GM12865 (cell line): ENCODE data around the gene CALD1.

ENCODE experiments used
- DNase-seq: peaks from one replicate; pipeline ENCODE4 v3.0.0; 2010; ENCODE audit warnings: low read depth
- H3K4me3 ChIP-seq: 2 replicates; pipeline ENCODE4 v1.5.1; 2011; ENCODE audit warnings: mild to moderate bottlenecking, low read depth, low read length, control low read depth
- TF ChIP-seq, protein P1 (sequence below): IDR thresholded peaks from 2 replicates; pipeline ENCODE4 v1.5.1; 2011; ENCODE audit warnings: low read length, control low read depth, low read depth, inconsistent platforms; ENCODE audit not compliant: insufficient read depth; ENCODE audit errors: missing control alignments

Gene CALD1

DNA sequence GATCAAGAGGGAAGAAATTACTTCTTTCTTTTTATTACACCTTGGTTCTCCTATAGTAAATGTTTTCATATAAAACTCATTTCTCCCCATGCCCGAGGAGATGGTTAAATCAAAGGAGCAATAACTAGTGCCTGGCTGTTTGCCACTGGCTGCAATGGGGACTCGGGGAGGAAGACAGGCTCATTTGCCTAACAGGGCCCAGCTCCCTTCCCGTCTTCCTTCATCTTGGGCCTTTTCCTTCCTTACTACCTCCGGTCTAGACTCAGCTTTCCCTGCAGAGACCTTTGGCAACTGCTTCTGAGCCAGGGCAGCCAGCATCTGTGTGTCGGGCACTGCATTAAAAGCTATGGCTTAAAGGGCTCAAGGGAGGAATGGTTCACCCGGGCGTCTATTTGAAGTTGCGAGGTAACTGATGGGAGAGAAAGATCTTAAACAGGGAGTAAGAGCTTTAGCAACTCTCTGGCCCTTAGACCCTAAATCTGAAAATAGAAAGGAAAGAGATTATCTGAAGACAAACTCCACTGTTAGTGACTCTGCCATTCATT is 63.5 kb downstream of the CALD1 start:
- no peak overlapping the region for H3K4me3 ChIP-seq
- DNase-seq: no peak
- TF ChIP-seq, protein P1, sequence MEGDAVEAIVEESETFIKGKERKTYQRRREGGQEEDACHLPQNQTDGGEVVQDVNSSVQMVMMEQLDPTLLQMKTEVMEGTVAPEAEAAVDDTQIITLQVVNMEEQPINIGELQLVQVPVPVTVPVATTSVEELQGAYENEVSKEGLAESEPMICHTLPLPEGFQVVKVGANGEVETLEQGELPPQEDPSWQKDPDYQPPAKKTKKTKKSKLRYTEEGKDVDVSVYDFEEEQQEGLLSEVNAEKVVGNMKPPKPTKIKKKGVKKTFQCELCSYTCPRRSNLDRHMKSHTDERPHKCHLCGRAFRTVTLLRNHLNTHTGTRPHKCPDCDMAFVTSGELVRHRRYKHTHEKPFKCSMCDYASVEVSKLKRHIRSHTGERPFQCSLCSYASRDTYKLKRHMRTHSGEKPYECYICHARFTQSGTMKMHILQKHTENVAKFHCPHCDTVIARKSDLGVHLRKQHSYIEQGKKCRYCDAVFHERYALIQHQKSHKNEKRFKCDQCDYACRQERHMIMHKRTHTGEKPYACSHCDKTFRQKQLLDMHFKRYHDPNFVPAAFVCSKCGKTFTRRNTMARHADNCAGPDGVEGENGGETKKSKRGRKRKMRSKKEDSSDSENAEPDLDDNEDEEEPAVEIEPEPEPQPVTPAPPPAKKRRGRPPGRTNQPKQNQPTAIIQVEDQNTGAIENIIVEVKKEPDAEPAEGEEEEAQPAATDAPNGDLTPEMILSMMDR: no peak

DNA sequence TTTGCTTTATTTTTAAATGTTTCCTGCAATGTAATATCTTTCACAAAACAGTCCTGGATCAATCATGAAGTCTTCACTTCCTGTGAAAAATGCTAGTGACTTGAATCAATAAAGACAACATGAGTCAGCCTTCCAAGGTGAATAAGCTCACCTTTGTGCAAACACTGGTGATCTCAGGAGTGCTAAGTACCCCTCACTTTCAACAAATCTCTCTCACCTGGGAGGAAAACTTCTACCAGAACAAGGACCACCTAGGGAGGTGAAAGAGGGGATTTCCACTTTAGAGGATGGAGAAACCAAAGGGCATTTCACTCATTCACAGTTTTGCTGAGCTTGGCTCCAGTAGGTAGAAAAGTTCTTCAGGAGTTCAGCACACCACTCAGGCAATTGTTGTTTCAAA is 64.8 kb downstream of the CALD1 start:
- TF ChIP-seq, protein P1: no peak
- no peak overlapping the region for H3K4me3 ChIP-seq
- no peak for DNase-seq

DNA sequence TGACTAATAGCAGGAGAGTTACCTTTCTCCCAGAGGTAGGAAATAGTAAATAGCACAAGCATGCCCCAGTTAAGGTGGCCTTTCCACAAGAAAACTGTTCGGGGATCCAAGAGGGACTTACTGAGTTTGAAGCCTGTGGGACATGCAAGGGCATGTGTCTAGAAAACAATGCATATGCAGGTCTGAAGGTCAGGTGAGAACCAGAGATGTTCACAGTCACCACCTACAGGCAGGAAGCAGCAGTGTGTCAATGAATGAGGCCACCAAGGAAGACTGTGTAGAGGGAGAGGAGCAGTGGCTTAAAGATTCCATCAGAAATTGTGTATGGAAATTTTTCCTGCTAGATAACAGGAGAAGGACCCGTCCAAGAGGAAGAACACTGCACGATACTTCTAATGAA is 66.0 kb downstream of the CALD1 start:
- TF ChIP-seq, protein P1: peak; percentile 62
- H3K4me3 ChIP-seq: no peak overlapping the region
- peak; percentile 58 for DNase-seq

DNA sequence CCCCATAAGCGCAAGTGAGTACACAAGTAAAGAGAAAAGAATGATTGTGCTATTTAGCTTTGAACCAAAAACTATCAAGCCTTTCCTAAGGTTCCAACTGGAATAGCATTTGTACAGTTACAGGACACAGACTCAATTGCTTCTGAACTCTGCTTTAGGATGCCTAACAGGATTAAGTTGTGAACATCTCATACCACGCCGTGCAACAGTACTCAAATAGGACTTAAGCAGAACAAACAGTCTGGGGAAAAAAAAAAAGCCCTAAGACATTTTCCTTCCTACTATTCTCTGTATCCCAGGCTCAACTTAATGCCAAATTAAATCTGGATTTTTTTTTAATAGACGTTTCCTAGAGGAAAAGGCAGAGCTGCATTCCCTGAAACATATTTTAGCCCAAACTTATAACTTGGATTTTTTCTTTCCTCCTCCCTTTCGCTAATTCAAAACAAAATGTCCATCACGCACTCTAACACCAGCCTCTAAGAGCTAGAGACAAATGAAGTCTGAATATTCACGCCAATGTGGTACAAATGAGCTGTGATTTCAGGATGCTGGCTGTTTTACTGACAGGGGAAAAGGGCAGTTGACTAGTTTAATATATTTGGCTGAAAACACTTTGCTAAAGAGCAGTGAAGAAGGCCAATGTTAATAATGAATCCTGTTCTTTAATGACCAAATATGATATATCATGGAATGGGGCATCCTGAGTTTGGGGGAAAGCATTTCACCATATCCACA is 68.6 kb downstream of the CALD1 start:
- H3K4me3 ChIP-seq: no peak overlapping the region
- DNase-seq: no peak
- TF ChIP-seq, protein P1: no peak

DNA sequence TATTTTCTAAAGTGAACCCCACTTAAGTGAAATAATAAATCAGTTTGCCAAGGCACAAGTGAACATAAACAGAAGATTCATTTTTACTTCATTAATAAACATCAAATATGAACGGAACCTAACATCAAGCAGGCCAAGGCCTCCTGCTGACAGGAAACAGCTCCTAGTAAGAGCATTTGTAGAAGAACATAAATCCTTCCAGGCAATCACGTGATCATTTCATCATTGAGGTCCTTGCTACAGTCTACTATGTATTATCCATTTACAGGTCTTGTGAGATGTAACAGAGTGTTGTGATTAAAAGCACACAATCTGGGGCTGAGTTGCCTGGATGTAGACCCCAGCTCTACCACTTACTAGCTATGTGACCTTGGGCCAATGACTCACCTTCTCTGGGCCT is 70.6 kb downstream of the CALD1 start:
- TF ChIP-seq, protein P1: no peak
- no peak overlapping the region for H3K4me3 ChIP-seq
- DNase-seq: no peak

DNA sequence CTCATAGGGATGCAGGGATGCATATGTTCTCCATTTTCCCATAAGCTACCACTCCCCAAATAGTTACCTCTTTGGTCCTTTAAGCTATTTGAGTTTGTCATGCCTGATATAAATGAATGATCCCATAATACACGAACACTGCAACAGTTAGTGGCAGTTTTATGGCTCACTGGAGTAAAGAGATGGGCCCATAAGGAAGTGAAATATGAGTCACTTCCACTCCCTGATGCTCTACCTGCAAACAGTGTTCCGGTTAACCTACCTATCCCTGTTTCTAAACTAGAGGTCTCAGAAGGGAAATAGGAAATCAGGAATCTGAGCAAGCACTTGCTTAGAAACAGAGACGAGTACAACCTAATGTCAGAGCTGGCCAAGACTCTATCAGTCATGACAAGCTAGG is 71.7 kb downstream of the CALD1 start:
- no peak for DNase-seq
- no peak overlapping the region for H3K4me3 ChIP-seq
- TF ChIP-seq, protein P1: no peak

DNA sequence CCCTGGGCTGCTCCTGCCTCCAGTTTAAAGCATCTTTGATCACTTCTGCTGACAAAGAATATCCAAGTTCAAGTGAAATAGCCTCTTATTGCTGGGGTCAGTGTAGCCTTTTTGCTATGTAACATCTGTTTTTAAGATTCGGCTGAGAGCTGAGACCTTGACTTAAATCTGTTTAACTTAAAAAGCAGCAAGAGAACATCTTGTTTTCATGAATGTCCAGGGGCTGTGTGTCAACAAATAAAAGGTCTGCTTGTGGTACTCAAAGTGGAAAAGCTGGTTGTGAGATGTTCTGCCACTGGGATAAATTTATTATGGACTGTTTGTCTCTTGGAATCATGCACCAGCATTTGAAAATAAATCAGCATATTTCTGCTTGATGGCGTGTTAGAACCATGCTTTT is 73.2 kb downstream of the CALD1 start:
- no peak for DNase-seq
- TF ChIP-seq, protein P1: no peak
- no peak overlapping the region for H3K4me3 ChIP-seq
